ENCODE results near the gene CLDN3.

The CLDN3 gene, protein sequence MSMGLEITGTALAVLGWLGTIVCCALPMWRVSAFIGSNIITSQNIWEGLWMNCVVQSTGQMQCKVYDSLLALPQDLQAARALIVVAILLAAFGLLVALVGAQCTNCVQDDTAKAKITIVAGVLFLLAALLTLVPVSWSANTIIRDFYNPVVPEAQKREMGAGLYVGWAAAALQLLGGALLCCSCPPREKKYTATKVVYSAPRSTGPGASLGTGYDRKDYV

DNA sequence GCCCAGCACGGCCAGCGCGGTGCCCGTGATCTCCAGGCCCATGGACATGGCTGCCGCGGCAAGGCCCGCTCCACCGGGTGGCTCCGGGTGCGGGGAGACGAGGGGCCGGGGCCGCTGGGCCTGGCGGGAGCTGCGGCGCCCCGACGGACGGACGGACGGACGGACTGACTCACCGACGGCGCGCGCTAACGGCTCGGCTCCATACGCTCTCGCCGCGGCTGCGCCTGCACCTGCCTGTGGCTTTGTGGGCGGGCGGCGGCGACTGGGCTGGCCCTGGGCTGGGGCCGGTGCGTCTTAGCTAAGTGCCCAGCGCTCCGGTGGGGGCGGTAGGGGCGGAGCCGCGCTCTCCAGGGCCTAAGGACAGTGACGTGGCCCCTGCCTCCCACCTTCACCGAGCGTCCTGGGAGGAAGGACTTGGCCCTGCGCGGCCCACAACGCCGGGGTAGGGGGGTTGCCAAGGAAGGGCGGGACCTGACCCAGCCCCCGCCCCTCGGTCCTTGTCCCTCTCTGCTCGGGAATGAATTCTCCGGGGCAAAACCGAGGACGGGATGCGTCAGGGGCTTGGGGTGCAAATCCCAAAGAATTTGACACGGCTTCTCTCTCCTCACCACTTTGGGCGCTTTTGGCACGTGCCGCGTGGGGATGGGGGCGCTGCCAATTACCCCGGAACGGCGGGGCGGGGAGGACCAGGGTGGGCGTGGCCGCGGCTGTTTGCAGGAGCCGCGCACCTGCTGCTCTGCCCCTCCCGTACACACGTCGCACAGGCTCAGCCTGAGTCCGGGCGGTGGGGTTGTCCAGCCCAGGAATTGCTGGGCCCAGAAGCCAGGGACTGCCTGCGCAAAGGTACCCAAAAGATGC is at the start of gene CLDN3:
Gene CLDN3, minus strand, starts transcription at position 269 of the 858 bp plus-strand sequence. Its CDS starts 221 bp downstream, at position 48.
- Histone ChIP-seq H3K9ac (ENCODE audit: insufficient read length, low read depth) (peak within 1 kb of the TSS; percentile 67), H3K27me3 (ENCODE audit: insufficient read depth, insufficient read length) (peaks cover 28% of the 10 kb centered on the region), H3K9me3 (ENCODE audit: insufficient read depth, low read length) (no peaks in the 10 kb centered on the region), H3K4me1 (ENCODE audit: insufficient read depth, insufficient read length) (peaks cover 8% of the 10 kb centered on the region), H3K36me3 (ENCODE audit: insufficient read depth, insufficient read length, low read length) (no peaks in the 10 kb centered on the region), H3K4me3 (ENCODE audit: insufficient read length, low read depth) (peak within 1 kb of the TSS; percentile 49)
- DNase-seq (ENCODE audit: low read depth, low spot score) = peak; percentile 49
- TF ChIP-seq ZNF274 (IDR thresholded peaks at IDR 0.05; ENCODE audit: low read depth, low read length) (no peak), YY1 (IDR thresholded peaks at IDR 0.05; ENCODE audit: insufficient read depth, insufficient read length) (no peak), SUZ12 (IDR thresholded peaks at IDR 0.05; ENCODE audit: extremely low read depth, insufficient read depth, insufficient read length) (no peak)

DNA sequence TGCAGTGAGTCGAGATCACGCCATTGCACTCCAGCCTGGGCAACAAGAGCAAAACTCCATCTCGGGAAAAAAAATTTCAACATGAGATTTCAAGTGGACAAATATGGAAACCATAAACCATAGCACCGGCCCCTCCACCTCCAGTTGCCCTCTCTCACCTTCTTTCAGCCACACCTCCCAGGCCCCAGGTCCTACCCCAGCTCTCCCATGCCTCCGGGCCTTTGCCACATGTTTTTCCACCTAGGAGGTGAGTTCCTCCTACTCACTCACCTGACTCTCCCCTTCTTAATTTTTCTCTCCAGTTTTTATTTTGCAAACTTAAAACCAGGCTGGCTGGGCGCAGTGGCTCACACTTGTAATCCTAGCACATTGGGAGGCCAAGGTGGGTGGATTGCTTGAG is 47.1 kb upstream of the CLDN3 start:
- no peak for DNase-seq (ENCODE audit: low read depth, low spot score)
- H3K9me3 ChIP-seq (ENCODE audit: insufficient read depth, low read length) = no peaks in the 10 kb centered on the region
- no peak overlapping the region for H3K4me3 ChIP-seq (ENCODE audit: insufficient read length, low read depth)
- H3K27me3 ChIP-seq (ENCODE audit: insufficient read depth, insufficient read length) = no peaks in the 10 kb centered on the region
- no peaks in the 10 kb centered on the region for H3K36me3 ChIP-seq (ENCODE audit: insufficient read depth, insufficient read length, low read length)
- H3K4me1 ChIP-seq (ENCODE audit: insufficient read depth, insufficient read length) = no peaks in the 10 kb centered on the region
- no peak overlapping the region for H3K9ac ChIP-seq (ENCODE audit: insufficient read length, low read depth)
- TF ChIP-seq ZNF274 (IDR thresholded peaks at IDR 0.05; ENCODE audit: low read depth, low read length) (no peak), SUZ12 (IDR thresholded peaks at IDR 0.05; ENCODE audit: extremely low read depth, insufficient read depth, insufficient read length) (no peak), YY1 (IDR thresholded peaks at IDR 0.05; ENCODE audit: insufficient read depth, insufficient read length) (no peak)

DNA sequence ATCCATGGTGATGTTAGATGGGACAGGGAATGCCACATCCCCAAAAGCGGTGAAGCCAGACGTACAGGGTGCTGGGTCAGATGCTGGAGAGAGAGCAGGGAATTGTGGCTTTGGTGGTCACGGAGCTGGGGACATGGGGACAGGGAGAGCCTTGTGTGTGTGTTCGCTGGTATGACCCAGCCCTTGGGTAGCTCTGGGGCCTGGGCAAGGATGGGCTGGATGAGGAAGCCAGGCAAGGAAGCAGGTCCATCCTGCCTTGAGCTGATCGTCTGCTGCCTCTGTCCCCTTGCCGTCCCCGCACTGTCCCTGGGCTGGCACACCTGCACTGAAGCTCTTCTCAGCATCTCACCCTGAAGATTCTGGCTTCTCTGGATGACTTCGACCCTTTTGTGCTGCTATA is 45.4 kb upstream of the CLDN3 start:
- TF ChIP-seq ZNF274 (IDR thresholded peaks at IDR 0.05; ENCODE audit: low read depth, low read length) (no peak), SUZ12 (IDR thresholded peaks at IDR 0.05; ENCODE audit: extremely low read depth, insufficient read depth, insufficient read length) (no peak), YY1 (IDR thresholded peaks at IDR 0.05; ENCODE audit: insufficient read depth, insufficient read length) (no peak)
- Histone ChIP-seq H3K4me3 (ENCODE audit: insufficient read length, low read depth) (no peak overlapping the region), H3K9ac (ENCODE audit: insufficient read length, low read depth) (no peak overlapping the region), H3K27me3 (ENCODE audit: insufficient read depth, insufficient read length) (no peaks in the 10 kb centered on the region), H3K4me1 (ENCODE audit: insufficient read depth, insufficient read length) (no peaks in the 10 kb centered on the region), H3K36me3 (ENCODE audit: insufficient read depth, insufficient read length, low read length) (no peaks in the 10 kb centered on the region), H3K9me3 (ENCODE audit: insufficient read depth, low read length) (no peaks in the 10 kb centered on the region)
- DNase-seq (ENCODE audit: low read depth, low spot score) = no peak

DNA sequence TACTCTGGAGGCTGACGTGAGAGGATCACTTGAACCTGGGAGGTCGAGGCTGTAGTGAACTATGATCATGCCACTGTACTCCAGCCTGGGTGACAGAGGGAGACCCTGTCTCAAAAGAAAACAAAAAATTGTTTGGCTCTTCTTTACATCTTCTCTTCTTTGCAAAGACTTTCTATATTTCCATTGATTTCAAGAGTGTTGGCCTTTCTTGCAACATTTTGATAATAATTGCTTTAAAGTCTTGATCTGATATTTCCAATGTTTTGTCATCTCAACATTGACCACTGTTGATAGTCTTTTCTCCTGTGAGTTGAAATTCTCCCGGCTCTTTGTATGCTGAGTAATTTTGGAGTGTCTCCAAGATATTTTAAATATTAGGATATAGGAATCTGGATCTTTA is 42.9 kb upstream of the CLDN3 start:
- Histone ChIP-seq H3K36me3 (ENCODE audit: insufficient read depth, insufficient read length, low read length) (no peaks in the 10 kb centered on the region), H3K4me3 (ENCODE audit: insufficient read length, low read depth) (no peak overlapping the region), H3K9me3 (ENCODE audit: insufficient read depth, low read length) (no peaks in the 10 kb centered on the region), H3K9ac (ENCODE audit: insufficient read length, low read depth) (no peak overlapping the region), H3K27me3 (ENCODE audit: insufficient read depth, insufficient read length) (no peaks in the 10 kb centered on the region), H3K4me1 (ENCODE audit: insufficient read depth, insufficient read length) (no peaks in the 10 kb centered on the region)
- DNase-seq (ENCODE audit: low read depth, low spot score) = no peak
- TF ChIP-seq YY1 (IDR thresholded peaks at IDR 0.05; ENCODE audit: insufficient read depth, insufficient read length) (no peak), SUZ12 (IDR thresholded peaks at IDR 0.05; ENCODE audit: extremely low read depth, insufficient read depth, insufficient read length) (no peak), ZNF274 (IDR thresholded peaks at IDR 0.05; ENCODE audit: low read depth, low read length) (no peak)

DNA sequence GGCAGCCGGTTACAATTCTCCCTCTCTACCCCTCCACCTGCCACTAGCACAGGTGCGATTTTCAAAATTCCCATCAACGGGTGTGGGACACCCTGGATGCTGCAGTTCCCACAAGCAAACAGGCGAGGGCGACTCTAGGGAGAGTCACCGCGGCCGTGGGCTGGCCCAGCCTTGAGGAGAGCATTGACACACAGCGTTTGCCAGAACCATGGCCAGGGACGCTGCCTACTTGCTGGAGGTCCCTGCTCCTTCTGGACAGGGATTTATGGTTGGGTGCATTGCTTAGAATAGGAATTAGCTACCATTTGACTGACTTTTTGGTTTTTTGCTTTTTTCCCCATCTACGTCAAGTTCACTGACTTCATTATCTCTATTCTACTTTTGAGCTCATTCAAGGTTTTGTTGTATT is 41.7 kb upstream of the CLDN3 start:
- Histone ChIP-seq H3K4me1 (ENCODE audit: insufficient read depth, insufficient read length) (no peaks in the 10 kb centered on the region), H3K27me3 (ENCODE audit: insufficient read depth, insufficient read length) (no peaks in the 10 kb centered on the region), H3K9ac (ENCODE audit: insufficient read length, low read depth) (no peak overlapping the region), H3K4me3 (ENCODE audit: insufficient read length, low read depth) (no peak overlapping the region), H3K36me3 (ENCODE audit: insufficient read depth, insufficient read length, low read length) (no peaks in the 10 kb centered on the region), H3K9me3 (ENCODE audit: insufficient read depth, low read length) (no peaks in the 10 kb centered on the region)
- no peak for TF ChIP-seq ZNF274 (IDR thresholded peaks at IDR 0.05; ENCODE audit: low read depth, low read length)
- DNase-seq (ENCODE audit: low read depth, low spot score) = peak; percentile 55

DNA sequence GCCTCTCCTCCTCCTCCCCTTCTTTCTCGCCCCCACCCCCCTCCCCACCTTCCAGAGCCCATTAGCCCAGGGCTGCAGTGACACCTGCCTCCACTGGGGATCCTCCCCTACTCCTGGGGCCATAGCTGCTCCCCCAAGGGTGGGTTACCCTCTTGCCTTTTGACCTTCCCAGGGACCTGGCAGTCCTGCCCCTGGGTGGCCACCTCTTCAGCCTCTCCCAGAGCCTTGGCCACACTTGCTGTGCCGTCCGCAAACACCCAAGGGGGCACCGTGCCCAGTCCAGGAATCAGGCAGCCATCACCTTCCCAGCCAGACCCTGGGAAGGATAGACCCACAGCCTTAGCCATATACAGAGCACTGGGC is 40.9 kb upstream of the CLDN3 start:
- H3K4me3 ChIP-seq (ENCODE audit: insufficient read length, low read depth) = no peak overlapping the region
- H3K9me3 ChIP-seq (ENCODE audit: insufficient read depth, low read length) = no peaks in the 10 kb centered on the region
- H3K4me1 ChIP-seq (ENCODE audit: insufficient read depth, insufficient read length) = no peaks in the 10 kb centered on the region
- TF ChIP-seq SUZ12 (IDR thresholded peaks at IDR 0.05; ENCODE audit: extremely low read depth, insufficient read depth, insufficient read length) (no peak), YY1 (IDR thresholded peaks at IDR 0.05; ENCODE audit: insufficient read depth, insufficient read length) (no peak)
- no peaks in the 10 kb centered on the region for H3K27me3 ChIP-seq (ENCODE audit: insufficient read depth, insufficient read length)
- DNase-seq (ENCODE audit: low read depth, low spot score) = no peak
- no peaks in the 10 kb centered on the region for H3K36me3 ChIP-seq (ENCODE audit: insufficient read depth, insufficient read length, low read length)
- H3K9ac ChIP-seq (ENCODE audit: insufficient read length, low read depth) = no peak overlapping the region

DNA sequence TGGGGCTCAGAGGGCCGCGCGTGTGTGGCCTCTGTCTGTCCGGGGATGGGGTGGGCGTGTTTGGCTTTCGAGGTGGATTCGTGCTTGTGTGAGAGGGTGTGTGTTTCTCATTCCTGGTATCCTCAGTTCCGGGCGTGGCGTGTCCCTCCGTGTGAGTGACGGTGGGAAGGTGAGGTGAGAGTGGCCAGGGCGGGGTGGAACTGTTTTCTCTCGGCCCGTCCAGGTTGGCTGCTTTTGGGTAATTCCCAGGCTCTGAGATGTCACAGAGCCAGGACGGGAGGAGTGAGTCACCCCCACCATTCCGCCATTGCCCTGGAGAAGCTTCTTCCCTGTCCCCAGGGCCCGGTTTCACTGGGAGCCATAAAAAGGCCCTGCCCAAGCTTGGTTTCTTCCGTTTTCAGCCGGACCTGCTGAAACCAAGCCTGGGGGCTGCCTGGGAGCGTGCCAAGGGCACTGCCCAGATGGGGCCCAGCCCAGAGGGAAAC is 39.4 kb upstream of the CLDN3 start:
- DNase-seq (ENCODE audit: low read depth, low spot score) = no peak
- no peak overlapping the region for H3K4me3 ChIP-seq (ENCODE audit: insufficient read length, low read depth)
- H3K36me3 ChIP-seq (ENCODE audit: insufficient read depth, insufficient read length, low read length) = no peaks in the 10 kb centered on the region
- H3K4me1 ChIP-seq (ENCODE audit: insufficient read depth, insufficient read length) = no peaks in the 10 kb centered on the region
- TF ChIP-seq SUZ12 (IDR thresholded peaks at IDR 0.05; ENCODE audit: extremely low read depth, insufficient read depth, insufficient read length) (no peak), YY1 (IDR thresholded peaks at IDR 0.05; ENCODE audit: insufficient read depth, insufficient read length) (no peak), ZNF274 (IDR thresholded peaks at IDR 0.05; ENCODE audit: low read depth, low read length) (no peak)
- H3K27me3 ChIP-seq (ENCODE audit: insufficient read depth, insufficient read length) = no peaks in the 10 kb centered on the region
- no peaks in the 10 kb centered on the region for H3K9me3 ChIP-seq (ENCODE audit: insufficient read depth, low read length)
- no peak overlapping the region for H3K9ac ChIP-seq (ENCODE audit: insufficient read length, low read depth)
